ENCODE measurements around the gene CRYBG2. TPM values are rescaled to one million over a fixed set of nuclear protein-coding genes. Genes with fewer than 3 reads are reported as not detected.

Gene CRYBG2
- total and polyA plus RNA-seq, 7 donors: 0.55 to 21.0 (median 13.8) TPM; not detected in 2

DNA sequence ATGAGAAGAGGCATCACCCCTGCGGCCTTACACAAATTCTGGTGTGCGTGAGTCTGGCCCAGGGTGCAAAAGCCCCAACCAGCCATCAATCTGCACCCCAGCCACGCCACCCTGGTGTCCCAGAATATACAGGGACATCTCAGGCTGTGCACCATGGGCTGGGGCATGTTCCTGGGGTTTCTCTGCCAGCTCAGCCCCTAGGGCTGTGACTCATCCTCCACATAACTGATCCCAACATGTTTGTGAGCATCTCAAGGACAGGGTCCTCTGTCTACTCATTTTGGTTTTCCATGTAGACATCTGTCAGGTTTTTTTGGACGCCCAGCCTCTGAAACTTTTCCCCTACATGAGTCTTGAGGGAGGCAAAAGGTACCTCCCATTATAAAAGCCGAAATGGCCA is 18.1 kb upstream of the CRYBG2 start:
- peaks cover 0 to 10% (median 0%) of the 10 kb centered on the region in 3 donors for H3K27me3 ChIP-seq
- H3K36me3 ChIP-seq: no peaks in the 10 kb centered on the region
- no peak overlapping the region for H3K27ac ChIP-seq
- H3K4me3 ChIP-seq: no peak overlapping the region
- intact Hi-C loops (cut with DNase I): no loop called here
- 84 to 89% methylated on average over 5 of the region's 5 CpGs for WGBS, 2 donors
- TF ChIP-seq POLR2AphosphoS5 (IDR thresholded peaks at IDR 0.05) (no peak), EP300 (IDR thresholded peaks at IDR 0.05) (no peak)
- TF ChIP-seq, protein P1, sequence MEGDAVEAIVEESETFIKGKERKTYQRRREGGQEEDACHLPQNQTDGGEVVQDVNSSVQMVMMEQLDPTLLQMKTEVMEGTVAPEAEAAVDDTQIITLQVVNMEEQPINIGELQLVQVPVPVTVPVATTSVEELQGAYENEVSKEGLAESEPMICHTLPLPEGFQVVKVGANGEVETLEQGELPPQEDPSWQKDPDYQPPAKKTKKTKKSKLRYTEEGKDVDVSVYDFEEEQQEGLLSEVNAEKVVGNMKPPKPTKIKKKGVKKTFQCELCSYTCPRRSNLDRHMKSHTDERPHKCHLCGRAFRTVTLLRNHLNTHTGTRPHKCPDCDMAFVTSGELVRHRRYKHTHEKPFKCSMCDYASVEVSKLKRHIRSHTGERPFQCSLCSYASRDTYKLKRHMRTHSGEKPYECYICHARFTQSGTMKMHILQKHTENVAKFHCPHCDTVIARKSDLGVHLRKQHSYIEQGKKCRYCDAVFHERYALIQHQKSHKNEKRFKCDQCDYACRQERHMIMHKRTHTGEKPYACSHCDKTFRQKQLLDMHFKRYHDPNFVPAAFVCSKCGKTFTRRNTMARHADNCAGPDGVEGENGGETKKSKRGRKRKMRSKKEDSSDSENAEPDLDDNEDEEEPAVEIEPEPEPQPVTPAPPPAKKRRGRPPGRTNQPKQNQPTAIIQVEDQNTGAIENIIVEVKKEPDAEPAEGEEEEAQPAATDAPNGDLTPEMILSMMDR (IDR thresholded peaks at IDR 0.05): no peak
- no peaks in the 10 kb centered on the region for H3K4me1 ChIP-seq
- DNase-seq: no peak
- peaks cover 0 to 3% (median 0%) of the 10 kb centered on the region in 4 donors for H3K9me3 ChIP-seq

DNA sequence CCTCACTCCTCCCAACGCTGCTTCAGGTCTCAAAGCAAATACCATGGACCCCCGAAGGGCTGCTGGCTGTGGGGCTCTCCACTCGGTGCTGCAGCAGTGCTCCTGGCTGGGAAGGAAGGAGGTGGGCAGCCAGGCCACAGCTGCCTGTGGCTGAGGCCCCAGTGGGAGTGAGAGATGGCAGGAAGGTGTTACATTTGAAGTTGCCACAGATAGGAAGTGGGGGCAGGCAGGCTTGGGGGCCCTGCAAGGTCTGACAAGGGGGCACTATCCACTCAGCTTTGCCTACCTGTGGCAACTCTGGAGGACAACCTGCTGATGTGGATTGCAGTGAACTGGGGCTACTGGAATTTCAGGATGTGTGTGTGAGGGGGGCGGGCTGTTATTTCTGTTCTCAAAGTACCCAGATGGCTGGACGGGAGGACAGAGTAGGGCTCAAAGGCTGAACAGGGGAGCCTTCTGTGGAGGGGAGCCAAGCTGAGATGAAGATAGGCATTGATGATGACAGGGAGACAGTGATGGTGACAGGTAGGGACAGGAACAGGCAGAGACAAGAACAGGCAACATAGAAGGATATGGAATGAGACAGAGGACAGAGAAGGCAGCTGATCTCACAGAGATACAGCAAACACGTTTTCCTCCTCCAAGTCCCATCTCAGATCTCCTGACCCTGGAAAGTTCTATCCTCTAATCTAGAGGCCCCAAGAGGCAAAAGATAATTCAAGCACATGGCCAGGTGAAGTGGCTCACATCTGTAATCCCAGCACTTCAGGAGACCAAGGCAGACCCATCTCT is 16.9 kb upstream of the CRYBG2 start:
- no peak for TF ChIP-seq POLR2AphosphoS5 (IDR thresholded peaks at IDR 0.05)
- TF ChIP-seq EP300 (IDR thresholded peaks at IDR 0.05): no peak
- no peak for TF ChIP-seq POLR2A (IDR thresholded peaks at IDR 0.05)
- TF ChIP-seq, protein P1 (IDR thresholded peaks at IDR 0.05): no peak
- peaks cover 0 to 10% (median 0%) of the 10 kb centered on the region in 3 donors for H3K27me3 ChIP-seq

DNA sequence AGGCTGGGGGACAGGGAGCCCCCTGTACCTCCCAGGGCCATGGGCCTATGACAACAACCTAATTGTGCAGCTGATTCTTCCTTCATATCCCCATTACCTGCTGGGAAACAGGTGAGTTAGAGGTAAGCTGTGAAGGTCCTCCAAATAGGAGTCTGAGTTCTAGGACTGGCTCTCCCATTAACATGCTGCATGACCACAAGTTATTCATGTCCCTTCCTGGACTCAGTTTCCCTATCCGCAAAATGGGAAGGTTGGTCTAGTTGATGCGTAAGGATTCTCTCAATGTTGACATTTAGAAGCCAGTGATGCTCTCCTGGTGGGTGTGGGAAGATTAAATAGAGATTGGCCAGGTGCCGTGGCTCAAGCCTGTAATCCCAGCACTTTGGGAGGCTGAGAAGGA is 14.6 kb upstream of the CRYBG2 start:
- Histone ChIP-seq H3K9me3 (no peaks in the 10 kb centered on the region), H3K36me3 (no peaks in the 10 kb centered on the region), H3K27ac (no peak overlapping the region), H3K27me3 (peaks cover 0 to 28% (median 12%) of the 10 kb centered on the region in 3 donors), H3K4me3 (no peak overlapping the region), H3K4me1 (no peaks in the 10 kb centered on the region)
- no peak for DNase-seq
- no peak for TF ChIP-seq EP300 (IDR thresholded peaks at IDR 0.05)
- TF ChIP-seq POLR2AphosphoS5 (IDR thresholded peaks at IDR 0.05): no peak
- no peak for TF ChIP-seq POLR2A (IDR thresholded peaks at IDR 0.05)
- TF ChIP-seq, protein P1 (IDR thresholded peaks at IDR 0.05): no peak
- WGBS, 2 donors: 94 to 96% methylated on average over 3 of the region's 3 CpGs
- intact Hi-C loops (cut with DNase I): no loop called here

More for the DNA sequence above, 16.9 kb upstream of the CRYBG2 start:
- Histone ChIP-seq H3K9me3 (no peaks in the 10 kb centered on the region), H3K4me1 (no peaks in the 10 kb centered on the region), H3K27ac (no peak overlapping the region), H3K36me3 (no peaks in the 10 kb centered on the region), H3K4me3 (no peak overlapping the region)
- DNase-seq: no peak
- WGBS, 2 donors: 55 to 71% methylated on average over 6 of the region's 6 CpGs
- intact Hi-C loops (cut with DNase I): no loop called here

DNA sequence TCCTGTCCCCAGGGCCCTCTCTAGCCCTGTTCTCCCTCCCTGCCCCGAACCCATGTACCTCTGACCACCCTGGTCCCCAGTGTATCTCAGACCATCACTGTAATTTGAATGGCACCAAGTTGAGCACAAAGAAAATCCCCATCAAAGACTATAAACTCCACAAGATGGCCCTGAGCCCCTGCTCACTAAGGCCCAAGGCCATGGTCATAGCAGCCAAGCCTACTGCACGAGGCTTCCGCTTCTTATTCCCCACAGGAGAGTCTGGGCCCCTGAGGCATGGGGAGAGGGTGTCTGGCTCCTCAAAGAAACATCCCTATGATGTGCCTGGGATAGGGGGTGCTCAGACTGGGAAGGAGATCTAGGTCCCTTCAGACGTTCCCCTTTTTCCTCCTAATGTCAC is 14.1 kb upstream of the CRYBG2 start:
- no peak for DNase-seq
- Histone ChIP-seq H3K4me1 (no peaks in the 10 kb centered on the region), H3K27me3 (peaks cover 3 to 32% (median 16%) of the 10 kb centered on the region in 3 donors), H3K36me3 (no peaks in the 10 kb centered on the region), H3K9me3 (no peaks in the 10 kb centered on the region), H3K4me3 (no peak overlapping the region), H3K27ac (no peak overlapping the region)
- intact Hi-C loops (cut with DNase I): no loop called here
- WGBS, 2 donors: 82 to 85% methylated on average over 4 of the region's 4 CpGs
- TF ChIP-seq POLR2AphosphoS5 (IDR thresholded peaks at IDR 0.05) (no peak), EP300 (IDR thresholded peaks at IDR 0.05) (no peak), POLR2A (IDR thresholded peaks at IDR 0.05) (no peak)
- TF ChIP-seq, protein P1 (IDR thresholded peaks at IDR 0.05): no peak
